Inferior parietal cortex (tissue), 1 donor: ENCODE measurements around the gene DHRS2.

Experiments used
- DNase-seq: peaks from one replicate; pipeline ENCODE4 v3.0.0-alpha.2; 2016; ENCODE audit errors: extremely low spot score

Gene DHRS2

GRCh38 chr14:23694085-23694948 lies 58.2 kb downstream of the DHRS2 start:
- DNase-seq: no peak
